Islet precursor cell (in vitro differentiated cells): Measurements from ENCODE around the gene CDC42EP1.

Experiments
- DNase-seq: peaks from one replicate; pipeline ENCODE4 v3.0.0-alpha.2; 2018

Gene CDC42EP1

GRCh38 chr22:37561212-37562048 is 1.1 kb downstream of the CDC42EP1 start:
- DNase-seq = peak; percentile 92

- DNase-seq = no peak
These were observed 2.0 kb downstream of the CDC42EP1 start for GRCh38 chr22:37562049-37562875.

GRCh38 chr22:37563153-37564081 is 3.1 kb downstream of the CDC42EP1 start:
- peak; percentile 92 for DNase-seq

- DNase-seq = no peak
These were observed 3.9 kb downstream of the CDC42EP1 start for GRCh38 chr22:37564111-37564711.

- no peak for DNase-seq
These were observed 5.5 kb downstream of the CDC42EP1 start for GRCh38 chr22:37565830-37566229.

- DNase-seq = no peak
These were observed 6.1 kb downstream of the CDC42EP1 start for GRCh38 chr22:37566329-37566837.

- peak; percentile 89 for DNase-seq
These were observed 6.9 kb downstream of the CDC42EP1 start for GRCh38 chr22:37566903-37567798.

- no peak for DNase-seq
These were observed 7.7 kb downstream of the CDC42EP1 start for GRCh38 chr22:37568012-37568411.

GRCh38 chr22:37568448-37569008 is 8.2 kb downstream of the CDC42EP1 start:
- no peak for DNase-seq

GRCh38 chr22:37569009-37569920 is 9.0 kb downstream of the CDC42EP1 start:
- DNase-seq = peak; percentile 76

GRCh38 chr22:37569921-37570660 is 9.8 kb downstream of the CDC42EP1 start:
- no peak for DNase-seq

- DNase-seq = no peak
These were observed 10.3 kb downstream of the CDC42EP1 start for GRCh38 chr22:37570661-37570976.

- DNase-seq = no peak
These were observed 11.1 kb downstream of the CDC42EP1 start for GRCh38 chr22:37571258-37571991.

- no peak for DNase-seq
These were observed 11.7 kb downstream of the CDC42EP1 start for GRCh38 chr22:37571992-37572373.

- no peak for DNase-seq
These were observed 15.3 kb downstream of the CDC42EP1 start for GRCh38 chr22:37575490-37576003.

- DNase-seq = no peak
These were observed 17.7 kb downstream of the CDC42EP1 start for GRCh38 chr22:37578002-37578401.

- no peak for DNase-seq
These were observed 21.2 kb downstream of the CDC42EP1 start for GRCh38 chr22:37581504-37581903.

GRCh38 chr22:37582526-37582925 is 22.2 kb downstream of the CDC42EP1 start:
- DNase-seq = no peak
